ENCODE measurements around the gene OR6X1.

OR6X1 gene, protein sequence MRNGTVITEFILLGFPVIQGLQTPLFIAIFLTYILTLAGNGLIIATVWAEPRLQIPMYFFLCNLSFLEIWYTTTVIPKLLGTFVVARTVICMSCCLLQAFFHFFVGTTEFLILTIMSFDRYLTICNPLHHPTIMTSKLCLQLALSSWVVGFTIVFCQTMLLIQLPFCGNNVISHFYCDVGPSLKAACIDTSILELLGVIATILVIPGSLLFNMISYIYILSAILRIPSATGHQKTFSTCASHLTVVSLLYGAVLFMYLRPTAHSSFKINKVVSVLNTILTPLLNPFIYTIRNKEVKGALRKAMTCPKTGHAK

DNA sequence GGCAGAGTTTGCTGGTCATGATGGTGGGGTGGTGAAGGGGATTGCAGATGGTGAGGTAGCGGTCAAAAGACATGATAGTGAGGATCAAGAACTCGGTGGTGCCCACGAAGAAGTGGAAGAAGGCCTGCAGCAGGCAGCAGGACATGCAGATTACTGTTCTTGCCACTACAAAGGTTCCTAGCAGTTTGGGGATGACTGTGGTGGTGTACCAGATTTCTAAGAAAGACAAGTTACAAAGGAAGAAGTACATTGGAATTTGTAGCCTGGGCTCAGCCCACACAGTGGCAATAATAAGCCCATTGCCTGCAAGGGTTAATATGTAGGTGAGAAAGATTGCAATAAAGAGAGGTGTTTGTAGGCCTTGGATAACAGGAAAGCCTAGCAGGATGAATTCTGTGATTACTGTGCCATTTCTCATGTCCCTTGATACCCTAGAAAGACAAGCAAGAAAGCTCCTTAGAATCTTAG is at the start of gene OR6X1:
TSS of gene OR6X1 (minus strand) at position 418 of the 468 bp plus-strand sequence. CDS start at position 418, 0 bp downstream.
- DNase-seq, result no peak

DNA sequence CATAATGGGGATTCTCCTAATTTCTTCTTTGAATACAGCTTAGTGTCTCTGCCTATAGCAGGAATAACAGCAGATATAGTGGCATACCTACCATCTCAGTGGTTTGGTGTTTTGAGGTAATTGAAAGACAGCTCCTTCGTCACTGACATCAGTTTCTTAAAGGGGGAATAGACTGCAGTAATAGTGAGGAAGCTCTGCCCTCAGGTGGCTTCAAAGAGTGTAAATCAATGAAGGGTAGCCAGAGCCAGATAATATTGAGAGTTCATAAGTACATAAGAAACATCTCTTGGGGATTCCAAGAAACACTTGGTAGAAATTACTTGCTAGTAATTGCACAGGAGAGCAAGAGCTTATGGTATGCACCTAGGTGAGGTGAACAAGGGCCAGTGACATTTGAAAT is 47.4 kb upstream of the OR6X1 start:
- DNase-seq, result no peak

DNA sequence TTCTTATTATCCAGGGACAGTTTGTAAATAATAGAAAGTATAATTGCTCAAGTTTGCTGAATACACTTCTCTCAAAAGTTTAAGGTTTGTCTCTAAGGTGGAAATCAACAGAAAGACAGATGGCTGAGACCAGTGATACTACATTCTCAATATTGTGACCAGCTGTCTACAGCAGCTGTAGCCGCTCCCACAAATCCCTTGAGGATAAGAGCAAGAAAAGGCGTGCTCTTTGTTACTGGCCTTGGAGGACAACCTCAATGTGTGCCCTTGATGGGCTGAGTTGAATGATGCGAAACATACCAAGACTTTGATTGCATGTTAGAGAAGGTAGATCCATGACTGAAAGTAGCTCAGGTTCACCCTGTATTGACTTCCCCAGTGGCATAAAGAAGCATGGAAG is 45.7 kb upstream of the OR6X1 start:
- DNase-seq, result no peak

DNA sequence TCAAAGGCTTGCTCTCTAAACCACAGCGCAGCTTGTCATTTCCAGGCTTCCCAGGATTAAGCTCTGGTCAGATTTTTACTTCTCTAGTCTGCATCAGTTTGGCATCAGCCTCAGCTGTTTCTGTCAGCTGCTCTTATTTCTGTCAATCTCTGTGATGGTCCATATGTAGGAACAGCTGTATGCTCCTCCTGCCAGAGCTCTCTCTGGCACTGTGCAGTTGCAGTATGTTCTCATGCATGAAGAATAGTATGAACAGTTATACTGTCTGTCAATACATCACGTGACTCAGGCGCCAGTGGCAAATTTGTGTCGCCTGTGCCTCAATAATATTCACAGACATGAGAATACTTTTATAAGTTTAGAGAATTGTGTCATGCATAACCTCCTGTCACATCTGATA is 45.1 kb upstream of the OR6X1 start:
- no peak for DNase-seq

DNA sequence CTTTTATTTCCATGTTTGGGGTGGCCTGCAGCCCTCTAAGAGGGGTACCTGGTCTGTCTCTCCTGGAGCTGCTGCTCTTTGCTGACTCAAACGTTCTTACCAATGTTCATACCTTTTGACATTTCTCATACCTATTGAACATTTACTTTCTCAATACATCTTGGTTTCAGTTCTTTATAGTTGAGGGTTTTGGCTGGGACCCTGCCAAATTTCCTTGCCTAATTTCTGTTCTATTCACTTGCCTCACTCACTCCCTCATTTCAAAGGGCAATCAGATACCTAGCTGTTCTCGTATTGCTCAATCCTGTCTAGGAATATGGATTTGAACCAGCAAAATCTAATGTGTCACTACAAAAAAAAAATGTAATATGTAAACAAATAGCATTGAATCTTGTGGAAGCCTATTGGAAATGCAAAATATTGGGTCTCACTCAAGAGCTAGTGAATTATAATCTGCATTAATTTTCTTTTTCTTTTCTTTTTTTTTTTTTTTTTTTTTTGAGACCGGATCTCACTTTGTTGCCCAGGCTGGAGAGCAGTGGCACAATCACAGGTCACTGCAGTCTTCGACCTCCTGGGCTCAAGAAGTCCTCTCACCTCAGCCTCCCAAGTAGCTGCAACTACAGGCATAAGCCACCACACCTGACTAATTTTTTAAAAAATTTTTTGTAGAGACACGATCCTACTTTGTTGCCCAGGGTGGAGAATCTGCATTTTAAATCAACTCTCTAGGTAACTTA is 44.4 kb upstream of the OR6X1 start:
- no peak for DNase-seq

DNA sequence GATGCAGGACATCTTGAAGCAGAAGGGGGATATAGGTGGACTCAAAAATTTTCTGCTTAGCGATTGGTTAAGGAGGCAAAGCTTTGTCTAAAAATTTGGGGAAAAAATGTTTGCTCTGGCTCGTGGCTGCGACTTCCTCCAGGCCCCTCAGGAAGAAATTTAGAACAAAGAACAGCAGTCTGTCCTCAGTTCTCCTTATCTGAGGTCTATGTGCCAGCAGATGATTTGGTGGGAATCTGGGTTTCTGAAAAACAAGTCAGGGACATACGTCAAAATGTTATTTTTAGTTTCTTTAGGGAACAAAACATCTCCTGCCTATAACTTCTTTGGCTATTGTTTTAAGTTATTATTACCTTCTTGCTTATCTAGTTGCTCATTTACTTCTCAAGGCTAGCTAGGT is 43.8 kb upstream of the OR6X1 start:
- DNase-seq, result no peak

DNA sequence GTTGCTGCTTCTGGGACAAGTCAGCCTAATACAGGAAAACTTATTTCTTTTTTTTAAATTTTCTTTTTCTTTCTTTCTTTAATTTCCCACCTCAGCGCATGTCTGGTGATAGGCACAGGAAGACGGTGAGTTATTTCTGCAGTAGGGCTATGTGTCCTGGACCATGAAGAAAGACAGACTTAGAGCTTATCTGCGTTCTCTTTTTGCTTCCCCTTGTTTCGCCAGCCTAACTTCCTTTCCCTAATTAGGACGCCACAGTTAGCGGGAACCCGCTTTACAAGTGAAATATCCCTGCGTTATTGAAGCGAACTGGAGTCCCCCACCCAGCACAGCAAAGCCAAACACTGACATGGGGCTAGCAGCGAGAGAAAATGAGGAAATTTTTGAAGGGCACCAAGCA is 43.2 kb upstream of the OR6X1 start:
- no peak for DNase-seq

DNA sequence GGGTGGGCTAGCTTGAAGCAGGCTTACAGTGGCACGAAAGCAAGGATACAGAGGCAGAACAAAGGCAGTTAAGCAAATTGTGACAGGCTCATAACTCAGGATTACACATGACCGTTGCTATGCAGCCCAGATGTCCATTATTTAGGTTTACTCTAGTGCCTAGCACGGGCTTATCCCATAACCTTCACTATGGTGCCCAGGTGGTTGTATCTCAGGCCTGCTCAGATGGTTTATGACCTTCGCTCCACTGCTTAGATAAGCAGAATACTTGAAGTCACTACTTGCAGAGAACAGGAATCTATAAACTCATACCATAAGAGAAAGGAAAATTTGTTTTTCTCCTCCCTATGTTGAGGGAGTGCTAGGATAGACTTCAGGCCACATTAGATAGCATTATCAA is 42.8 kb upstream of the OR6X1 start:
- DNase-seq, result no peak

DNA sequence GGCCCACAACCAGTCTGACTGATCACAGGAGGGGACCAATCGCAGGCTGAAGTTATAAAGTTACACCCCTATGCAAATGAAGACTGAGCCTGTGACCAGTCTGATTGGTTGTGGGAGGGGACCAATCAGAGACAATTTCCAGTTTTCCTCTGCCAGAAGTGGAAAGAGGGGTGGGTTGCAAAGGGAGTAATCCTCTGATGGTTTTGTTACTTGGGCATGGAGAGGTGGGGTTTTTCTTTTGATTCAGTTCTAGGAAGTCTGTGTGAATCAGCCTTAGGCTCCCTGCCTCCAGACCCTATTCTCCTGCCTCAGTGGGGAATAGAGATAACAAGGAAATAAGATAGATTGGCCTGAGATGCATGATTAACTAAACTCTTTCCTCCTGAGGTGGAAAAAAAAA is 41.9 kb upstream of the OR6X1 start:
- DNase-seq, result no peak

DNA sequence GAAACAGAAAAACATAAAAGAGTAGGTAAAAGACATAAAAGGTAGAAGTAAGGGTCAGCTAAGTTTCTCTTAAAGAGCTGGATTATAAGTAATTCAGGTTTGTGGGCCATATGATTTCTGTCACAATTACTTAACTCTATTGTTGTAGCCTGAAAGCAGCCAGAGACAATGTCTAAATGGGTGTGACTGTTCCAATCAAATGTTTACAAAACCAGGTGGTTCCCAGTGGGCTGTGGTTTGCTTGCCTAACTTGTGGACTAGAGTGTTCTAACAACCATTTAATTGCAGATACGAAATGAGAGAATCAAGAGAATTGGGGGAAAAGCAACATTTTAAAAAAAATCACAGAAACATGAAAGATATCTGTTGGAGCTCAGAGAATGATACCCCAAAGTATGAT is 29.2 kb upstream of the OR6X1 start:
- DNase-seq, result no peak

DNA sequence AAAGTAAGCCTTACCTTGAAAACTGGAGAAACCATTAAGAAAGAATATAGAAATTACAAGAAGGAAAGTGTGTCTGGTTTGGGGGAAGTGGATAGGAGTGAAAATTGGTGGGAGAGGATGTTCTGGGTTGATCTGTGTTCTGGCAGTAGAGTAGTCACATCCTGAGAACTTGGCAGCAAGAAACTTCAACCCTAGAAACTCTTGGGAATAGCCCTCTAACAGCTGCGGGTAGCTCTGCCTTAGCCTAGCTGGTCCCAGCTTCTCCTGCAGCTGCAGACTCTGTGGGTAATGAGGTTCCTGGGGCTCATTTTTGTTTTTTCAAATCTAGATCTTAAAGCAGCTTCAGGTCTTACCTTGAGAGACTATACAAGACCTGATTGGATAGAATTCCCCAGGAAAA is 24.2 kb upstream of the OR6X1 start:
- DNase-seq, result no peak

DNA sequence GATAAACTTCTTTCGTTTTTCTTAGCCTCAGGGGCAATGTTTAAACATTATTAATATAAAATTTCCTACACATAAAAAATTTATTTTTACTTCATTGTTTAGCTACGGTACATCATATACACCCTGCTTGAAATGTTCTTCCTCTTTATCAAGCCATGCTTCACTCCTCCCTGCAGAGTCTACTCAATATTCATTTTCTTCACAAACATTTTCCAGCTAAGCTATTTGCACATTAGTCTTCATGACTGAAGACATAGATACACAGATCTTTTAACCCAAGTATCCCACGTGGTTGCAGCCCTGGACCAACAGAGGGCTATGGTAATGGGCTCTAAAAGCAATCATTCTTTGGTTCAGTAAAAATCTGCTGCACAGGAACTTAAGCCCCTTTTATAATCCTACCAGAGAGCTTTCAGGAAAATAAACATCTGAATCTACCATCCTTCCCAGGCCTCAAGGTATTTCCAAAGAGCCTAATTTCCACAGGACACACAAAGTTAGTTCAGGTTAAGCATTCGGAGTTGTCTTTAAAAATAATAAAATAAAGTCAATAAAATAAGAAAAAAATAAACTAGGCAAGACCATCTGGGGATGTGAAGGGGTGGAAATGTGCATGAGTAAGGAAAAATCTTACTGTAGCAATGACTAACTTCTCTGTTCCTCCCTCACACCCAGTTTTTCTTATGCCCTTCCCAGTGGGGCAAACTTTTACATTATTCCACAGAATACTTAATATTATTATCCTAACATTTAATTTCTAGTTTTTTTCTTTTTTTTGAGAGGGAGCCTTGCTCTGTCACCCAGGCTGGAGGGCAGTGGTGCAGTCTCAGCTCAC is 21.6 kb upstream of the OR6X1 start:
- no peak for DNase-seq

DNA sequence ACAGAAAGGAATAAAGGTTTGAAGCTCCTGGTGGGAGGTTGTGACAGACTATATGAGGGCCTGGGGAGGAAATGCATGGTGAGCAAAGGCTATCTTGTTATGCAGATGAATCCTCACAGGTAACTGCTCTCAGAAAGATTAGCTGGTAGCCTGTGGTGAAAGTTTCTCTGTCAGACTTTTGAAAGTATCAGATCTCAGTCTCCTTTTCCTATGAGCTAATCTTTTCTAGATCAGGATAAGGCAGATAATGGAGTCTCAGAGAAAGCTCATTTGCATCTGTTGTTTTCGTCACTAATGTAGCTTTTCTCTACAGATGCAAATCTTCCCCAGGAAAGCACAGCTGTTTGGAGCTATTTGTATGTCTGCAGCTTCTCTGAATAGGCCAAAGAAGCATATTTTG is 21.0 kb upstream of the OR6X1 start:
- no peak for DNase-seq

DNA sequence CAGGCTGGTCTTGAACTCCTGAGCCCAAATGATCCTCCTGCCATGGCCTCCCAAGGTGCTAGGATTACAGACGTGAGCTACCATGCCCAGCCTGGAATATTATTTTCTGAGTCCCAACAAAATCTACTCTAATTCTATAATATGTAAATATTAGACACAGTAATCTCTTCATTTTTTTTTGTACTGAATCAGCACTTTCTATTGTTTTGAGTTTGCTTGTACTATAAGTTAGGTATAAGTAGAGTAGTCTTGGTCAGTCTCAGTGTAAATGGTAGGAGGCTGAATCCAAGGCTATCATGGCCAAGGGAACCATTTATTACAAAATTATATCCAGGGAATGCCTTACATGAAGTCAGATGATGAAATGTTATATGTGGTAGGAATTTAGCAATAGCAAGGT is 19.6 kb upstream of the OR6X1 start:
- DNase-seq, result no peak

DNA sequence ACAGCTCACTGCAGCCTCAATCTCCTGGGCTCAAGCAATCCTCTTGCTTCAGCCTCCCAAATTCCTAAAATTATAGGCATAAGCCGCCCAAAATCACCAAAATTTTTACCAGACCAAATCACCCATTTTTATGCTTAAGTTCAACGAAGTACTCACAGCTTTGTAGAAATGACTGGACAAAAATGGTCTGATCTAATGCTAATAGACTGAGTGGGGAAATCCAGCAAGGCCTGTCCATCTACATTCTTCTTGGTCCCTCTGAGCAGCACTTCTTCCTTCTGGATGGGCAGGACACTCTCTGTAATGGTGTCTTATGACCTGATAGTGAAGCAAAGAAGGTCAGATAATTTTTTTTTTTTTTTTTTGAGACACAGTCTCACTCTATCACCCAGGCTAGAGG is 18.7 kb upstream of the OR6X1 start:
- DNase-seq, result no peak

DNA sequence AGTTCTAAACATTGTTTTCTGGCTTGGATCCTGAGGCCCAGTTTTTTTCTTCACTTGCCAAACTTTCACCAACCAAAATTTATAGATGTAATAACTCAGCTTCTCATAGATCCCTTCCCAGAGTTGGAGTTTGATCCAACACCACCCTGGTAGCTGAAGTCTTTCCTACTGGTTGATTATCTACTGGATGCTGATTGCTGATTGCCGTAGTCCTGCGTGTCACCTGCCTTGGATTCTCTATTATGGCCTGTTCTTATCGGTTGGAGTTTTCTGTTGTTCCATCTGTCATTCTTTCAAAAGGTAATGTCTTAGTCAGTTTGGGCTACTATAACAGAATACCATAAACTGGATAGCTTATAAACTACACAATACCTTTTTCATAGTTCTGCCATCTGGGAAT is 17.3 kb upstream of the OR6X1 start:
- DNase-seq, result no peak

DNA sequence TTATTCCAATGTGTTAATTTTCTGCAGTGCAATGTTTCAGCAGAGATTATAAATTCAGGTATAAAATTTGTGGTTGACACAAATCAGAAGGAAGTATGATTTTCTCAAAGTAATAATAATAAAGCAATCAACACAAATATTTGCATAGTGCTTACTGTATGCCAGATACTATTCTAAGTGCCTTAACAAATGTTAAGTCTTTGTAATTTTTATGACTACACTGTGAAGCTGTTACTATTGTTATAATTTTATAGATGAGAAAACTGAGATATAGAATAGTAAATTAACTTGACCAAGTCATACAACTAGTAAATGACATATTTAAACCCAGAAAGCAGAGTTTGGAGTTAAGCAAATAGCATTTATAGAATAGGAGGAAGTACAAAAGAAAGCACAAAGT is 16.4 kb upstream of the OR6X1 start:
- DNase-seq, result no peak

DNA sequence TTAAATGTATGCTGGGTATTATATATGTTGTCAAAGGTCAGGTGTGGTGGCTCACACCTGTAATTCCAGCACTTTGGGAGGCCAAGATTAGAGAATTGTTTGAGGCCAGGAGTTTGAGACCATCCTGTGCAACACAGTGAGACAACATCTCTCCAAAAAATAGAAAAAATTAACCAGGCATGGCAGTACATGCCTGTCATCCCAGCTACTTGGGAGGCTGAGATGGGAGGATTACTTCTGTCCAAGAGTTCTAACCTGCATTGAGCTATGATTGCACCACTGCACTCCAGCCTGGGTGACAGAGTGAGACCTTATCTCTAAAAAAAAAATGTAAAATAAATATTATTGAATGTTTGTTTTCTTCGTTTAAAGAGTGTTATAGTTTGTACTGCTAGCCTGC is 11.3 kb upstream of the OR6X1 start:
- no peak for DNase-seq

DNA sequence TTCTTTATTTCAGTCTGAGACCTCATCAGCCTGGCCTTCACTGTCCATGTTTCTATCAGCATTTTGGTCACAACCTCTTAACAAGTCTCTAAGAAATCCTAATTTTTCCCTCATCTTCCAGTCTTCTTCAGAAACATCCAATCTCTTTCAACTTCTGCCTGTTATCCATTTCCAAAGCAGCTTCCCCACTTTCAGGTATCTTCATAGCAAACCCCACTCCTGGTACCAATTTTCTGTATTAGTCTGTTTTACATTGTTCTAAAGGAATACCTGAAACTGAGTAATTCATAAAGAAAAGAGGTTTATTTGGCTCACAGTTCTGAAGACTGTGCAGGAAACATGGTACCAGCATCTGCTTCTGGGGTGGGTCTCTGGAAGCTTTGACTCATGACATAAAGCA is 8.1 kb upstream of the OR6X1 start:
- DNase-seq, result no peak

DNA sequence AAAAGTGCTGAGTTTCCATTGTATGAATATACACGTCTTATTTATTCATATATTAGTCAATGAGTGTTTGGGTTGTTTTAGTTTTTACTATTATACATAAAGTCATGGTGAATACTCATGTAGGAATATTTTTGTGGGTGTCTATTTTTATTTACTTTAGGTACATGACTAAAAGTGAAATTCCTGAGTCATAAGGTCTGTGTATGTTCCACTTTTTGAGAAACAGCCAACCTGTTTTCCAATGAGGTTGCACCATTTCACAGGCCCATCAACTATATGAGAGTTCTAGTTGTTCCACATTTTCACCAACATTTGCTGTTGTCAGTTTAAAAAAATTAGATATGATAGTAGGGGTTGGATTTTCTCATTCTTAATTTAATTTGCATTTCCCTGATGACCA is 6.6 kb upstream of the OR6X1 start:
- DNase-seq, result no peak

DNA sequence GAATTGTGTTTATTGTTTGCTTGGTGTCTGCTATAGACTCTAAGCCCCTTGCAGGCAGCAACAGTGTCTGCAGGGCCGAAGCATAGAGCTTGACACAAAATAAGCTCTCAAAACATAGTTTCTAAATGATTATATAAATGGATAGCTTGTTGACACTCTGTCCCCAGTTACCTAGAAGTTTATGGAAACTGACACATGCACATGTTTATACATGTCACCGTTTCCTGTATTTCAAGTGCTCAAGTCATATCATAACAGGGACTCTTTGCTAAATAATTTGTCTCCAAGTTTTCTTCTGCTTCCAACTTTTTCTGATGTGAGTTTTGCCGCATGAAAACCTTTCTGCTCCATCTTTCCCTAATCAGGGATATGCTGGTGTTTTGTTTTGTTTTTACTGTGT is 3.7 kb upstream of the OR6X1 start:
- DNase-seq, result no peak

DNA sequence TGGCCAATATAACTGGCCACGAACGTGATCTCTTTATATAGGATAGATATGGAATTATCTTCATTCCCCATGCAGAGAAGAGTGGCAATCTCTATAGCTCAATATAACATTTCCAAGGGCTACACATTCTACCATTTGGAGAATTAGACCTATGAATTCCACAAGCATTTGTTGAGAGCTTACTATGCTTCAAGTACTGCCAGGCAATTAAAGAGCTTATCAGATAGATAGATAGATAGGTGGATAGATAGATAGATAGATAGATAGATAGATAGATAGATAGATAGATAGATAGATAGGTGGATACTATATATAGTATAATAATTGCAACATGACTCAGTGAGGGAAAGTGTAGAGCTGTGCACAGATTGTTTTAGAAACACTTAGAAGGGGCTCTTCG is 1.5 kb upstream of the OR6X1 start:
- no peak for DNase-seq

DNA sequence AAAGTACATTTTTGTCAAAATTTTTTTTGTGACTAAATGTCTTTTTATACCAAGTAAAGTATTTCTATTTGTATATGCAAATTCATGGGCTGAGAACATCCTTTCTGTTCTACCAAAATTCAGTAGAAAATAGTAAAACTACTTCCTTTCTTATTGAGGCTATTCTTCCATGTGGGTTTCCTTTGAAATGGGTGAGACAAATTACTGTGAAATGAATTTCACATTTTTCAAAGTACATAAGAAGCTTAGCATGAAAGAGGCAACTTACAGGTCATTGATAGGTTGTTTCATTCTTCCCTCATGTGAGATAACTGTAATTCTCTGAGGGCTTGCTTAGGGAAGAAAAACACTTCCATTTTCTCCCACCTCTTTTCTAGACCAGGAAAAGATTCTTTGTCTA is 1.0 kb upstream of the OR6X1 start:
- DNase-seq, result no peak

DNA sequence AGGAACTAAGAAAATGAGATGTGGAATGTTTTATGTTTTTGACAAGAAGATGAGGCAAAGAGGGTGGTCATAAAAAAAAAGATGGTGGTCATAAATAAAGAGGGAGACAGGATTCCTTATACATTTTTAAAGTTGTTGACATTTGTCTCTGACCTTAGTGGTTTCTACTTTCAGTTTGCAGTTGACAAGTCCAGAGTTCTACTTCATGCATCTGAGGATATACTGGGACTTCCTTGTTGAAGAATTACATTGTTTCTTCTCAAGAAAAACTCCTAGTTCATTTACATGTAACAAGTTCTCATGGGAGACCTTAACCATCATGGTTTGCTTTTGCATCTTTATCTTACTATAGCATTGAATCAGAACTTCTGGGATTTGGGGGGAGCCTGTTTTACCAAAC is 1.2 kb downstream of the OR6X1 start:
- DNase-seq, result no peak

Data from NCI-H1092 (cell line).